Myocyte (in vitro differentiated cells): ENCODE results near the gene NCAPG. TPM values are rescaled to one million over a fixed set of nuclear protein-coding genes. Genes with fewer than 3 reads are reported as not detected.

Experiments
- DNase-seq: peaks from one replicate; pipeline ENCODE4 v3.0.0-alpha.2; 2012; ENCODE audit warnings: low read depth
- polyA plus RNA-seq: library from polyadenylated mRNA; unstranded; fragments of >200 nt; gene quantifications from one replicate; pipeline ENCODE4 v1.2.1, GENCODE V29; 2012; ENCODE audit warnings: missing spikeins
- total RNA-seq: library from RNA; depleted of rRNA; stranded (reverse); fragments of >200 nt; gene quantifications from 2 replicates; pipeline ENCODE4 v1.2.3, GENCODE V29; 2014

Gene NCAPG, protein sequence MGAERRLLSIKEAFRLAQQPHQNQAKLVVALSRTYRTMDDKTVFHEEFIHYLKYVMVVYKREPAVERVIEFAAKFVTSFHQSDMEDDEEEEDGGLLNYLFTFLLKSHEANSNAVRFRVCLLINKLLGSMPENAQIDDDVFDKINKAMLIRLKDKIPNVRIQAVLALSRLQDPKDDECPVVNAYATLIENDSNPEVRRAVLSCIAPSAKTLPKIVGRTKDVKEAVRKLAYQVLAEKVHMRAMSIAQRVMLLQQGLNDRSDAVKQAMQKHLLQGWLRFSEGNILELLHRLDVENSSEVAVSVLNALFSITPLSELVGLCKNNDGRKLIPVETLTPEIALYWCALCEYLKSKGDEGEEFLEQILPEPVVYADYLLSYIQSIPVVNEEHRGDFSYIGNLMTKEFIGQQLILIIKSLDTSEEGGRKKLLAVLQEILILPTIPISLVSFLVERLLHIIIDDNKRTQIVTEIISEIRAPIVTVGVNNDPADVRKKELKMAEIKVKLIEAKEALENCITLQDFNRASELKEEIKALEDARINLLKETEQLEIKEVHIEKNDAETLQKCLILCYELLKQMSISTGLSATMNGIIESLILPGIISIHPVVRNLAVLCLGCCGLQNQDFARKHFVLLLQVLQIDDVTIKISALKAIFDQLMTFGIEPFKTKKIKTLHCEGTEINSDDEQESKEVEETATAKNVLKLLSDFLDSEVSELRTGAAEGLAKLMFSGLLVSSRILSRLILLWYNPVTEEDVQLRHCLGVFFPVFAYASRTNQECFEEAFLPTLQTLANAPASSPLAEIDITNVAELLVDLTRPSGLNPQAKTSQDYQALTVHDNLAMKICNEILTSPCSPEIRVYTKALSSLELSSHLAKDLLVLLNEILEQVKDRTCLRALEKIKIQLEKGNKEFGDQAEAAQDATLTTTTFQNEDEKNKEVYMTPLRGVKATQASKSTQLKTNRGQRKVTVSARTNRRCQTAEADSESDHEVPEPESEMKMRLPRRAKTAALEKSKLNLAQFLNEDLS
- total RNA-seq = 1.5 and 1.8 TPM in 2 replicates
- polyA plus RNA-seq = 0.19 TPM

DNA sequence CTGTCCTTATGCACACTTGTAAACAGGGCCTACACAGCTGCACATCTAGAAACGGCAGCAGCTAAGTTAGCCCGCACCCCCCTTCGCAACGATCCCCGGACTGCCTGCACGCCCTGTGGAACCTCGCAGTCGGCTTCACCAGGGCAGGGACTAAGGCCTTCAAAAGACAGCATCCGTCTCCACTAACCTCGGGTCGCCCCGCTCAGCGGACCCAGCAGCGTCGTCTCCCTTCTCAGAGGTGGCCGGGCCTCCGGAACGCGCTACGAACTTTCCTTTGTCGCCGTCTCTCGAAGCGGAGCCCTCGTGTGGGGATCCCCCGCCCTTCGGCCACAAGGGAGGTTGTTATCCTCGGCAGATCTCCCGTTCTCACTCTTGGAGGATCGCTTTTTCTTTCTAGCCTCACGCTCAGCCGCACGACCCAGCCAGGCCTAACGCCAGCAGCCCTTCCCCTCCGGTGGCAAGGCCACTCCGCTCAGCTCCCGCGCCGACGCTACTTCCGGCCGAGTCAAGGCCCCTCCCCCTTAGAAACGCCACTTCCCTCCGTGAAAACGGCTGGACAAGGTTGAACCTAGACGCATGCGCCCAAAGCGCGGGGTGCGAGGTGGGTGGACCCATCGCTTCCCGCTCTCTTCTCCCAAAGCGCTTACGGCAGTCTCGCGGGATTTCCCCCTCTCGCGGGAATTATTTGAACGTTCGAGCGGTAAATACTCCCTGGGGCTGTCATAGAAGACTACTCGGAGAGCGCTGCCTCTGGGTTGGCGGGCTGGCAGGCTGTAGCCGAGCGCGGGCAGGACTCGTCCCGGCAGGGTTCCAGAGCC, at the start of gene NCAPG, which contains the start of gene DCAF16:
Gene NCAPG, plus strand, starts transcription at position 720 of the 818 bp plus-strand sequence. CDS start 99 bp downstream, outside the sequence.
Gene DCAF16, minus strand, starts transcription at position 498 of the 818 bp plus-strand sequence. CDS start 6,616 bp downstream, outside the sequence.
- peak; percentile 100 for DNase-seq

- no peak for DNase-seq
Measured at GRCh38 chr4:17761062-17761461, 49.7 kb upstream of the NCAPG start.

DNA sequence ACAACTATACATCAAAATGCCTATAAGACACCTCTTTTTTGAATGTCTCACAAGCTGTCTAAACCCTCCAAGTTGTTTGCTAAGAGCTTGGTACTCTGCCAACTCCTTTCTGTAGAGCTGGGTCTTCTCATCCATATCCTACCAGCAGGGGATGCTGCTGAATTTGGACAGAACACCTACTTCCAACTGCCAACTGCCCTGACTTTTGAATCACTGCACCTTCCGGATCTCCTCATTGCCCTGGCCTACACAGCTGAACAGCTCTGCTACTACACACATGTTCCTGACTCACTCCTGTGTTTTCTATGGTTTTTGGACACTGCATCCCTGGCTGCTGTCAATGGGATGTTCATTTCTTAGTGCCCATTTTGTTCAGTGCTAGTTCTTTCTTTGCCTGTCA, 48.1 kb upstream of the NCAPG start:
- peak; percentile 18 for DNase-seq

- DNase-seq = no peak
Measured at GRCh38 chr4:17763416-17763815, 47.4 kb upstream of the NCAPG start.

- DNase-seq = peak; percentile 22
Measured at GRCh38 chr4:17763931-17764330, 46.8 kb upstream of the NCAPG start.

- no peak for DNase-seq
Measured at GRCh38 chr4:17765514-17766286, 45.1 kb upstream of the NCAPG start.

DNA sequence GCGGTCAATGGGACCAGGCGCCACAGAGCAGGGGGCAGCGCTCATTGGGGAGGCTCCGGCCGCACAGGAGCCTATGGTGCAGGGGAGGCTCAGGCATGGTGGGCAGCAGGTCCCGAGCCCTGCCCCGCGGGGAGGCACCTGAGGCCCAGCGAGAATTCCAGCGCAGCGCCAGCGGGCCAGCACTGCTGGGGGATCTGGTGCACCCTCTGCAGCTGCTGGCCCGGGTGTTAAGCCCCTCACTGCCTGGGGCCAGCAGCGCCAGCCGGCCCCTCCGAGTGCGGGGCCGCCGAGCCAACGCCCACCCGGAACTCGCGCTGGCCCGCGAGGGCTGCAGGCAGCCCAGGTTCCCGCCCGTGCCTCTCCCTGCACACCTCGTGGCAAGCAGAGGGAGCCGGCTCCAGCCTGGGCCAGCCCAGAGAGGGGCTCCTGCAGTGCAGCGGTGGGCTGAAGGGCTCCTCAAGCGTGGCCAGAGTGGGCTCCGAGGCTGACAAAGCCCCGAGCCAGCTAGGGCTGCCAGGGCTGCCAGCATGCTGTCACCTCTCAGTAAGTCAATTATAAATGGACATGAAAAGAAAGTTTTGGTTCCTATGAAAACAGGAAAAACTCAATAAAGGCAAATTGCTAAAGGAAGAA, 43.8 kb upstream of the NCAPG start:
- no peak for DNase-seq

- DNase-seq = no peak
Measured at GRCh38 chr4:17769406-17770174, 41.2 kb upstream of the NCAPG start.

GRCh38 chr4:17770845-17771244, 39.9 kb upstream of the NCAPG start:
- no peak for DNase-seq

DNA sequence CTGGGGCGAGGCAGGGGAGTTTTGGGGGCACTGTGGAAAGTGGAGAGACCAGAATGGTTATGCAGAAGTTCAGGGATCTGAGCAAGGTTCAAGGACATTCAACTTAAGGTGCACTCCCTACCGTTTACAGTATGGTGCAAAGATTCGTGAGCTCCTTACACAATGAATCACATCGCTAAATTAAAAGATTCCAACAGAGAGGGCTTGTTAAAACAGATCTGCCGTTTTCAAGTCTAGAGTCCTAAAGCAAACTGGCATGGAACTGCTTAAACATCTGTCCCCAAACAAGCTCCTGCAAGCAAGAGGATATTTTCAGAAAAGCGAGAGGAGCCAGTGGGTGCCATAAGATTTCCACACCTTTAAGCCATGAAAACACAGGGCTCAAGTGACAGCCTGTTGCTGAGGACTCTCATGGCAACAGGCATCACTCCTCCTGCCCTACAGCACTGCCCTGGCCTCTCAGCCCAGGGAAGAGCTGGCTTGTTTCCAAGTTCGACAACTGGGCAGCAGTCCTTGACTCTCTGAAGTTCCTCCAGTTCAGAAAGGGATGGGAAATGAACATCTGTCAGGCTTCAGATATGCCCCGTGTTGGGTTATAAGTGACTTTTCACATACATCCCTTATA, 39.4 kb upstream of the NCAPG start:
- DNase-seq = peak; percentile 55

DNA sequence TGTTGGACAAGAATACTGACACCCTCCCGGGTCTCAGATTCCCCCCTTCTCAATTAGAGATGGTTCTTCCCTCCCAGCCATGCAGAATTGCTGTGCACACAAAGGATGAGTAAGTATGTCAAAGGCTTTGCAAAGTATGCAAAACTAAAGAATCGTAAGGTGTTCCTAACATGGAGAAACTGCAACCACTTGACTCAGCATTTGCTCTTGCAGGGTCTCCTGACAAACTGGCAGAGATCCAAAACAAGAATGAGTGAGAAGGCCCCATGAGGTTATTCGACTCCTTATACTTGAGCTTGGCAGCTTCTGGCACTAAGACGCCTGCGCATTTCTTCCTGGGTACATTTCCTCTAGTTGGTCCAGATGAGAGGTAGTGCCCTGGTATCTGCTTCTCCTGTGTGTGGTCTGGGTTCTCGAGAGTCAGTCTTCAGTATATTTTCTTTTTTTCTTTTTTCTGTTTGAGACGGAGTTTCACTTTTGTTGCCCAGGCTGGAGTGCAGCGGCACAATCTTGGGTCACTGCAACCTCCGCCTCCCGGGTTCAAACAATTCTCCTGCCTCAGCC, 37.6 kb upstream of the NCAPG start:
- no peak for DNase-seq

DNA sequence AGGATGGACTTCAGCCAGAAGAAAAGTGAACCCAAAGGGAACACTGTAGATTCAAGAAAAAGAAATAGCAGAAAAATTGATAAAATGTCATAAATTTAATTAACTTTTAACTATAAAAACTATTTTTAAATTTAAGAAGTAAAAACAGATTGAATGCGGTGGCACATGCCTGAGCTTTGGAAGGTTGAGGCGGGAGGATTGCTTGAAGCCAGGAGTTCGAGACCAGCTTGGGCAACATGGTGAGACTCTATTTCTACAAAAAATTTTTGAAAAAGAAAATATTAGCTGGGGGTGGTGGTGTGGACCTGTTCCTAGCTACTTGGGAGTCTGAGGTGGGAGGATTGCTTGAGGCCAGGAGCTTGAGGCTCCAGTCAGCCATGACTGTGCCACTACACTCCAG, 32.3 kb upstream of the NCAPG start:
- no peak for DNase-seq

- no peak for DNase-seq
Measured at GRCh38 chr4:17780501-17781299, 30.1 kb upstream of the NCAPG start.

DNA sequence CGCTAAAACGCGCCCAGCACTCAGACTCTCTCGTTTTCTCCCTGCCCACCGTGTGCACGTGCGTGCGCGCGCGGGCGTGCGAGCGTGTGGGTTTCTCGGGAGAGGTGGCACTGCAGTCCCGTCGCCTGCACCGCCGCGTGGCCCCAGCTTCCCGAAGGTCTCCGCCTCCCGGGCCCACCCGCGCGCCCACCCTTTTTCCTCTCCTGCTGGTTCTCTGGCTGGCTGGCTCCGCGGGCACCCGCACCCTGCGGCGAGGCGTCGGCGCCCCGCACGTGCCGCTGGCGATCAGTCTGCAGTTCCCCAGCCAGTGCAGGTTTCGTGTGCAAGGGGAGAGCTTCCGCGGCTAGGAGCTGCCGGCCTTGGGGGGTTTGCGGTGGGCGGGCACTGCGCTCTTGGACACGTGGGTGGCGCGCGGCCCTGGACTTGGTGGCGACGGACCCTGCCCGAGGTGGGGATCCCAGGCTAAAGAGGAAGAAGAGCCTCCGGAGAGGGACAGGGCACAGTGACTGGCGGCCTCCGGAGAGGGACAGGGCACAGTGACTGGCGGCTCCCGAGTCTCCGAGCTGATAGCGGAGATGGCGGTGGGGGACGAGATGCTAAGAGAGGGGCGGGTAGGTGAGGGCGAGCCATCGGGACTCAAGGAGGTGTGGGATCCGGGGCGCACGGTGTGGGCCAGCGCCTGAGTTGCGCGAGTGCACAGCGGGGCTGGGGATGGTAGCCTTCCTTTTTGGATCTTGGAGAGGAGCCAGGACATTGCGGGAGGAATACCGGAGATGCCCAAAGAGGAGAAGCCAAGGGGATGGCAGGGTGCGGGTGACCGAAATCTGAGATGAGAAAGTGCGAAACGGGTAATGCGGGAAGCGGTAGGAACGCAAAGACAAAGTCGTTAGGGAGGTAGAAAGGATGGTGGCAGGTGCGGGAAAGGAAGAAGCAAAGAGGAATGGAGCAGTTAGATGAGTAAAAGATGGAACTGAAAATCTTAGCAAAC, 29.2 kb upstream of the NCAPG start, which contains the start of gene FAM184B:
Gene FAM184B, minus strand, starts transcription at position 322 of the 988 bp plus-strand sequence. CDS start 322 bp downstream, outside the sequence.
- DNase-seq = peak; percentile 15

DNA sequence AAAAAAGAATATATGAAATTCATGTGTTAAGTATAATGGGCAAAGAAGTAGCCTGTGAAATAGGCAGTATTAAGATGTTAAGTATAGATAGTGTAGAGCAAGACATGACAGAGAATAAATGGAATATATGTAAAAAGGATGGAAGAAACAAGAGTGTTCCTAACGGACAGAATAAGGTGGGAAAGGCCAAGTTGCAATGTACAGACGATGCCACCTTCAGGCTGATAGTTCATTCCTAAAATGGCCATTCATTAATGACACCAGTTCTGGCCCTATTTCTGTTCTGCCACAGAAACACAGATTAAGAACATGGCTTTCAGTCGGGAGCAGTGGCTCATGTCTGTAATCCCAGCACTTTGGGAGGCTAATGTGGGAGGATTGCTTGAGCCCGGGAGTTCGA, 24.9 kb upstream of the NCAPG start:
- no peak for DNase-seq

DNA sequence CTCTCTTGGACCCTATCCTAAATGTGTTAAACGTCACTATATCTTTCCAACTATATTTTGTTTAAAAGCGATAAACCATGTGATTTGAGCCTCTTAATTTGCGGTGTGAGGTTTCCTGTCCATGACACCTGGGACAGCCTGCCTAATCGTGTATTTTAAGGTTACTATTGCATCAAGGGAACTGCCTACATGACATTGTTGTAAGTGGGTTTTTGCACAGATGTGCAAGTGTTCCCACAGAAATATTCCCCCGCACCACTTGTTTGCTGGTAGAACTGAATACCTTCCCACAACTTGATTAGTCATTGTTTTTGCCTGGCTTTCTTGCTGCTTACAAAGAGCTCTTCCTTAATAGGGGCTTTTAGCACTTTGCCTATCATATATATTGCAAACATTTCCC, 24.2 kb upstream of the NCAPG start:
- peak; percentile 17 for DNase-seq
